CD4-positive, alpha-beta T cell treated with Interleukin-4 for 1 hour (primary cell): Measurements from ENCODE around the gene TMCO2.

ENCODE experiments used
- DNase-seq, 2 donors: peaks; one replicate each; pipeline ENCODE4 v3.0.0-alpha.2; 2020 to 2022

TMCO2 gene

GRCh38 chr1:40257688-40258444 lies 10.1 kb downstream of the TMCO2 start, which contains the start of gene ZMPSTE24:
Gene ZMPSTE24, plus strand, starts transcription at chr1:40258236. Its CDS starts 36 bp downstream, at chr1:40258272.
- DNase-seq = peak; percentile 98 to 99

DNA sequence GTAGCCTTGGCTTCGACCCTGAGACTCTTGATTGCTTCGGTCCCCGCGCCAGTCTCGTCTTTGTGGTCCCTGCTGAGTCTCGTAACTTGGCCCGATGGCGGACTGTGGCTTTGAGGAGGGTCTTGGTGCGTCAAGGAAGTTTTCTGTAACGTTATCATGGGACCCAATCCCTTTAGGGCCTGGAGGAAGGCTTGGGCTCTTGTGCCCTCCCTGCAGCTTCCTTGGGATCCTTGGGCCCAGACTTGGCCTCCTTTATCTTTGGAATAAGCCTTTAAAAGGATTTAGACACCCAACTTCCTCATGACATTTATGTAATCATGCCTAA lies 10.7 kb downstream of the TMCO2 start:
- no peak for DNase-seq

DNA sequence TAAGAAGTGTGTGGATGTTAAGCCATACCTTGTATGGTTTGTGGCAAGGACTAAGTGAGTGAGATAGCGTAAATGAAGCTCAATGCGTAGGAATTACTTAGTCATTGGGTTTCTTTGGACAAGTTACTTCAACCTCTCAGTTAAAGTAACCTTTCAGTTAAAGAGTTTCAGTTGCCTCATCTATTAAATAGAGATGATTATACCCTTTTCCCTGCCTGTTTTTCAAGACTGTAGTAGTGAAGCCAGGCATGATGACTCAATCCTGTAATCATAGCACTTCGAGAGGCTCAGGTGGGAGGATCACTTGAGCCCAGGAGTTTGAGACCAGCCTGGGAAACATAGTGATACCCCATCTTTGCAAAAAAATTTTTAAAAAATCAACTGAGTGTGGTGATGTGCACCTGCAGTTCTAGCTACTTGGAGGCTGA lies 16.6 kb downstream of the TMCO2 start:
- no peak for DNase-seq

DNA sequence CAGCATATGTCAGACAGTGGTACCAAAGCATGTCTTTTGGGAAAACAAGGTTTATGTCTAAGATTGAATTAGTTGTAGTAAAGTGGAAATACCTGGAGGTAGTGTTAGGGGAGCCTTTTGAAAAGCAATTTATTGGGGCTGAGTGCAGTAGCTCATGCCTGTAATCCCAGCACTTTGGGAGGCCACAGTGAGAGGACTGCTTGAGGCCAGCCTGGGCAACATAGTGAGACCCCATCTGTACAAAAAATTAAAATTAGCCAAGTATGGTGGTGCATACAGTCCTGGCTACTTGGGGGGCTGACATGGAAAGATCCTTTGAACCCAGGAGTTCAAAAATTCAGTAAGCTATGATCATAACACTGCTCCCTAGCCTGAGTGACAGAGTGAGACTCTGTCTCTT lies 17.6 kb downstream of the TMCO2 start:
- no peak for DNase-seq

- no peak for DNase-seq
Observed at GRCh38 chr1:40265919-40266318, 18.2 kb downstream of the TMCO2 start.

- no peak for DNase-seq
Observed at GRCh38 chr1:40266786-40267535, 19.2 kb downstream of the TMCO2 start.

DNA sequence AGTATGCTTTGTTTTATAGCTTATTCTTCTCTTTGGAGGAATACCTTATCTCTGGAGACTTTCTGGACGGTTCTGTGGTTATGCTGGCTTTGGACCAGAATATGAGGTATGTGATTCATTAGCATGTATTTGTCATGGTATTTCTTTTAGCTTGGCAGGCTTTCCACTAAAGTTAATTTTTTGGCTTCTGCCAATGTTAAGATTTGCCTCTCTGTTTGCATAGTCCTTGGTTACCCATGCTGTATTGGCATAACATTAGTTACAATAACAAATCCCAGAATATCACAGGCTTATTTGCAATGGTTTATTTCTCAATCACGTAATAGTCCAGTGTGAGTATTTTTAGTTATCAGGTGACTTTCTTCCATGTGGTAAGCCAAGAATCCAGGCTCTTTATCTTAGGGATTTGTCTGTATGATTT lies 20.0 kb downstream of the TMCO2 start:
- no peak for DNase-seq

DNA sequence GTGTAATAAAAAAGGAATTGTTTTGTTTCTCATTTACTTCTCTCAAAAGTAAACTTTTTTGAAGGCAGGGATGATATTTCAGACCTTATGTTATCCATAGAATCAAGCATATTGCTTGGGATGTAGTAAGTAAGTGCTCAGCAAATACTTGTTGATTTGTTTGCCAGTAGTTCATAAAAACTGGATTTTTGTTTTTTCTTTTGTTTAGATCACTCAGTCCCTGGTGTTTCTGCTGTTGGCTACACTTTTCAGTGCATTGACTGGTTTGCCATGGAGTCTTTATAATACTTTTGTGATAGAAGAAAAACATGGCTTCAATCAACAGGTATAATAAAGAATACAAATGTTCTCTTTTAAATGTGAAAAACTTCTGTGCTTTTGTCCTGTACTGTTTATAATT lies 20.5 kb downstream of the TMCO2 start:
- DNase-seq = no peak

DNA sequence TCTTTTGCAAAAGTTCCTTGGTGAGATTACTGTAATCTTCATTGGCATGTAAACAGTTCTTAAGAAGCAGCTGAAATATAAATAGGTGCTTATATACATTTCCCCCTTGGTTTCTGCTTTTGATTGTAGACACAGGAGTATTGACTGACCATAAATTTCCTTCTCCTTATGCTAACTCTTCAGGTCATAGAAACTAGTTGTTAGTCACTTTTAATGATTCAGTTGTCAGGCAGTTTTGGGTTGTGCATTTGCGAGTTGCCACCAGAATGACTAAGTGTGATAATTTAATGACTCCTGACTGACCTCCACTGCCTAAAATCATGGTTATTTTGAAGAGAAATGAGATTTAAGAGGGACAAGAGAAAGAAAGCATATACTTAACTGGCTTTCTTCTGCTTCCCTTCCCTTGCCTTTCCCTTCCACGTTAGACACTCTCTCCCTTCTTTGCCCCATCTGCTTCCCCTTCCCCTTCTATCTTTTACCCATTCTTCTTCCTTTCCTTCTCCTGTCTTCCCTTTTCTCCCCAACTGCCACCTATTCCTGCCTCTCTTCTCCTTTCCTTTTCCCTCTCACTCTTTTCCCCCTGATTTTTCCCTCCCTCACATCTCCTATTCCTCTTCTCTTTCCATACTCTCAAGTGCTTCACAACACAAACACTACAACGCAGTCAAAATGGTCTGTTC lies 22.6 kb downstream of the TMCO2 start:
- DNase-seq = no peak

GRCh38 chr1:40272653-40273213 lies 25.0 kb downstream of the TMCO2 start:
- DNase-seq = no peak

DNA sequence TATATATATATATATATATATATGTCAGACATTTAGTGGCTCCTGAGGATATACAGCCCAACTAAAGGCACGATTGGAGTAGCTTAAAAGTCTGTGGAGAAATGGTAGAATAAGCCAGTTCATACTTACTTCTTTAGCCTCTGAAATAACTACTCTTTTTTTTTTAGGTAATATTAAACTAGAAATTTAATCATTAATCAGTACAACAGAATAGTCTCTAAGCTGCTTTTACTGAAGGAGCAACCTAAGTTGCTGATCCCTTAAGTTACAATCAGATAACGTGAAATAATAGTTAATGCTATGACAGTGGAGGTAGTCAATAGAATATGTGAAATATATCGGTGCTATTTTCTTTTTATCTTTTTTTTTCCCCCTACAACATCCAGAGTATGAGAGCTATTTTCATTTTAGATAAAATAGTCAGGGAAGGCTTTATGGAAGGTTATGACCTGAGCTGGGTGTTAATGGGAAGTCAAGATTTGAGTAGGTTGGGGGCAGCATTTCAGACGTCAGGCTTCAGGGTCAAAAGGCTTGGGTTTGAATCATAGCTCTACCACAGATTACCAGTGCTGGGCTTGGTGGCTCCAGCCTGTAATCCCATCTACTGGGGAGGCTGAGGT lies 25.9 kb downstream of the TMCO2 start:
- no peak for DNase-seq

GRCh38 chr1:40274331-40274730 lies 26.6 kb downstream of the TMCO2 start:
- DNase-seq = no peak

DNA sequence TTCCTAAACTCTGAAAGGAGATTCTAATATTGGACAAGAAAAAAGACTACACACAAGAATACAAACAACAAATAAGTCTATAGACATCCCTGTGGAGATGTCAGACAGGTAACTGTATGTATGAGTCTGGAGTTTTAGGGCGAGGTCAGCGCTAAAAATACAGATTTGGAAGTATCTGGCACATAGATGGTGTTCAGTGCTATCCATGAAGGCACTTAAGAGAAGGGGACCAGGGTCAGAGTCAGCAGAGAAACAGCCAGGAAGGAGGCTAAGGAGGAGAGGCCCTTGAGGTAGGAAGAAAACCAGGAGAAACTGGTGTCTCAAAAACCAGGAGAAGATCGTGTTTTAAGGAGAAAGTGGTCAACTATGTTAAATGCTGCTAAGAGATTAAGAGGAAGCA lies 28.4 kb downstream of the TMCO2 start:
- no peak for DNase-seq

DNA sequence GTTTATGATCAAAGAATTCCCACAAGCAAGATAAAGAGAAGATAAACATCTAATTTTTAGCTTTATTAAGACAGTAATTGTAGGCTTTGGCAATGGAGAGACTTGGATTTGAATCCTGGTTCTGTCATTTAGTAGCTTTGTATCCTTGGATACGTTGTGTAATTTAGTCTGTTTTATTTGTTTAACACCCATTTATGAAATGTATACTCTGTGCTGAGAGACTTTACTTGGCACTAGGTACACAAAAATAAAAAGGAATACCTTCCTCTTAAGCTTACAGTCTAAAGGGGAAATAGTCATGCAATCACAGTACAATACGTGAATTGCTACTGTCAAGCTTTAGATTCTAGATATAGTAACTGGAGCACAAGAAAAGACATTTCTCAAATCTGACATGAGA lies 34.1 kb downstream of the TMCO2 start:
- no peak for DNase-seq

- DNase-seq = no peak
Observed at GRCh38 chr1:40291293-40291692, 43.6 kb downstream of the TMCO2 start.

DNA sequence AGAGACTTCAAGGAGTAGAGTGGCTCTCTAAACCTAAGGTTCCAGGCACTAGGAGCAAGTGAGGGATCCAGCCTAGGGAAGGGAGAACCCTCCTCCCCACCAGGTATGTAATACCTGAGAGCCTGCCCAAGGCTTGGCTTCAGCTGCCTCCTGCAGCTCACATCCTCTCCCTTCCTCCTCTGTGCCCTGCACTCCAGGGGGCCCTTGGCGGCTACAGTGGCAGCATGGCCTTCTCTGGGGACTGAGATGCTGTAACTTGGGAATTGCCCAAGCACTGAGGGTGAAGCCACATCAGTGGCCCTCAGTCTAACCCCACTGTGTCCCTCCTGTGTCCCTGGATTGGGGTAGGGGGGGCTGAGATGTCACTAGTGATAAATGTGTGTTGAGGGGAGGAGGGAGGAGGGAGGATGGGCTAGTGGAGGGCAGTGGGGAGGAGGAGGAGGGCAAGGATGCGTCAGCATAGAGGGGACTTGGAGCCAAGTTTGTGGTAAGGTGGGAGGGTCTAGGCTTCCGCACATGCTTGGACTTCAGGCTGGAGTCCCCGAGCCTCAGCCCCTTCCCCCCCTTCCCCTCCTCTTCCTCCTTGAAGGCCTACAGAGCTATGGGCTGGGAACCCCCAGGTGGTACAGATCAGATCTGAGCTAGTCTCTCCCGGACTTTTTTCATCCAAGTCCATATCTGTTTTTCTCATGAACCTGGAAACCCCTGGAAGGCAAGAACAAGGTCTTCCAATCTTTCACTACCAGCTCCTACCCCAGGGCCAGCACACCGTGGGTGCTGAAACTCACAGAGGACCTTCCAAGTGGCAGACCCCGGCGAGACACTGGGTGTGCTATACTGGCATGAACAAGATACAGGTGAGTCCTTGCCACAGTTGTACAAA lies 51.9 kb downstream of the TMCO2 start:
- DNase-seq = no peak

DNA sequence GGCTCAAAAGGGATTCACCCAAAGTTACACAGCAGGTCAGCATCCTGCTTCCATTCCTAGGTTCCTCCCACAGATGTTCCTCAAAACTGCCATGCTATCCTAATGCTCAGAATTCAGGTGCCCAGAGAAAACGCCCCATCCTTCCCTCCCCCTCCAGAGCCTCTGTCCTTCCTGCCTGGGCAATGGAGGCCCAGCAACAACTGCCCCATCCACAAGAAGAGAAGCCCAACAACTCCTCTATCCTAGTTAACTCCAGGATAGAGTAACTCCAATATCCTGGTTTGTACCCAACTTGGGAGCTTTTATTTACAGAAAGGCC lies 52.5 kb downstream of the TMCO2 start:
- no peak for DNase-seq

DNA sequence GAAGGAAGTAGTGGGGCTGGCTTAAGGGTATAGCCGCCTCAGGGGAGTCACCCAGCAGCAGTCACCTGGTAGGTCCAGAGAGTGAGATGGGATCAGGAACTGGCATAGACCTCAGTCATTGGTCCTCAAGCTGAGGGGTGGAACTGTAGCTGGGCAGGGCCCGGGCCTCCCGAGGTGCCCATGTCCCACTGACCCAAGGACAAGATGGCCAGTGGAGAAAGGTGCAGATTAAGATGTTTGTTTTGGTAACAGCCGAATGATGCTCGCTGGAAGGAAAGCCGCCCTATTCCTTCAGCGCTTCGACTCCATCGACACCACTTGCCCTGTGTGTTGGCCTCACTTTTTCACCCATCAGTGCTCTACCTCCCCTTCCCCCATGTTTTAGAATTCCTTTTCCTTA lies 52.9 kb downstream of the TMCO2 start:
- DNase-seq = no peak

GRCh38 chr1:40301066-40301465 lies 53.3 kb downstream of the TMCO2 start:
- DNase-seq = no peak
